AG04449 (cell line): Measurements from ENCODE around the gene FSD1L.

Experiments
- CTCF ChIA-PET: fragments of 350-600 bp; formaldehyde crosslinking; extraction: SDS; loops from one replicate; lab custom pipeline; 2021; ENCODE audit warnings: antibody characterized with exemption; lab: Yijun Ruan, JAX
- POLR2A ChIA-PET: fragments of 400-600, 350-600 bp; formaldehyde crosslinking; extraction: SDS; loops from one replicate; lab custom pipeline; 2020; ENCODE audit warnings: antibody characterized with exemption, inconsistent platforms; lab: Yijun Ruan, JAX
- DNase-seq: peaks from one replicate; pipeline ENCODE4 v3.0.0-alpha.2; 2010; ENCODE audit warnings: low read depth, low spot score
- H3K4me3 ChIP-seq: 2 replicates; pipeline ENCODE4 v1.5.1; 2011; ENCODE audit warnings: low read depth, mild to moderate bottlenecking, control low read depth, low read length
- CTCF ChIP-seq: IDR thresholded peaks from one replicate; pipeline ENCODE4 v1.5.1; 2011; ENCODE audit warnings: mild to moderate bottlenecking, moderate library complexity, low read length, control low read depth, inconsistent platforms; ENCODE audit not compliant: insufficient read depth; ENCODE audit errors: missing control alignments

The FSD1L gene

GRCh38 chr9:105593145-105593544 is 145.3 kb downstream of the FSD1L start:
- DNase-seq = no peak
- TF ChIP-seq CTCF = no peak
- CTCF ChIA-PET = no interaction called here
- POLR2A ChIA-PET = no interaction called here
- H3K4me3 ChIP-seq = no peak overlapping the region
